ENCODE measurements around the gene NDEL1.

NDEL1 gene

DNA sequence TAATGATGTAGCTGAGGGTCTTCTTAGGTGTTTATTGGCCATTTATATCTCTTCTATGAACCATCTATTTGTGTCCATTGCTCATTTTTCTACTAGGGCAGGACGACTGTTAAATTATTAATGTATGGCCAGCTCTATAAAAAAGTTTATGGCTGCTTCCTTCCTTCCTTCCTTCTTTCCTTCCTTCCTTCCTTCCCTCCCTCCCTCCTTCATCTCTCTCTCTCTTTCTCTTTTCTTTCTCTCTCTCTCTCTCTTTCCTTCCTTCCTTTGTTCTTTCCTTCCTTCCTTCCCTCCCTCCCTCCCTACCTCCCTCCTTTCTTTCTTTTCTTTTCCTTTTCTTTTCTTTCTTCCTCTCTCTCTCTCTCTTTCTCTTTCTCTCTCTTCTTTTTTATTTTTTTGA, 17.2 kb upstream of the NDEL1 start:
- DNase-seq: no peak

GRCh38 chr17:8419305-8419704, 16.4 kb upstream of the NDEL1 start:
- DNase-seq: no peak

- no peak for DNase-seq
These were observed 15.4 kb upstream of the NDEL1 start for GRCh38 chr17:8420041-8420934.

DNA sequence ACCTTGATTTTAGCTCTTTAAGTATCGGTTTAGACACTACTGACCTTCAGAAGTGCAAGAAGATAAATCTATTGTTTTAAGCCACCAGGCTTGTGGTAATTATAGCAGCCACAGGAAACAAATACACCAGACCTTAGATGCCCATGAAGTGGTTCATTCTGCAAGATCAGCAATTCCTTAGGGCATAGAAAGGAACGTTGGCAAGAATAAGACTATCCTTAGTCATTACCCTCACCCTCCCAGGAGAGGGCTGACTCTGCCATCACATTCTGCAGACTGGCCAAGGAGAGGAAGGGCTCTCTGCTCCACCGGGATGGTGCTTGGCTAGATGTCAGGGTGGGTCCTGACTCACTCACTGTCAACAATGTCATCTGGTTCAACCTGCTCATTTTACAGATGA, 14.1 kb upstream of the NDEL1 start:
- DNase-seq: no peak

DNA sequence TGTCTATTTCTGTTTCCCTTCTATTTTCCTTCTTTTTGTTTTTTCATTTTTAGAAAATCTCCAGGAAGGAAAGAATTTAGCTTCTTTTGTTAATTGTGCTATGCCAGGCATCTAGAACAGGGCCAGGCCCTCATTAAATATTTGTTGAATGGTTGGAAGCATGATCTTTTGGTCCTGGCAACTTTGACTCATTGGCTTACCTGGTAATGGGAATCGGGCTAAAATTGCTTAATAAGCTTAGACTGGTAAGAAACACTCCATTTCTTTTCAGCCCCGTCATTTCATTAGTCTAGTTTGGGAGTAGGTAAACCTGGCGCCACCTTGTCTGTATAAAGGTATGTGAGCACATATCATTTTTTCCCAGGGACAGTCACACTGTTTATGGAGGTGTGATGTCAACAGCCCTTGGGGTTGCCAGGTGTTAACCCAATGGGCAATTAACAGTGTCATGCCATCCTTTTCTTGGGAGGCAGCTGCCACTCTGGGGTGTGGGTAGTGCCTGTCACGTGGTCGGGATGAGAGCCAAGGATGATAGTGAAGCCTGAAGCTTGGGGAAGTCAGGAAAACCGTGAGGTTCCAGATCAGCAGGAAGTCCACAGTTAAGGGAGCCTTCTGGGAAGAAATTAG, 9.5 kb upstream of the NDEL1 start:
- DNase-seq: no peak

- DNase-seq: no peak
These were observed 8.9 kb upstream of the NDEL1 start for GRCh38 chr17:8426802-8427201.

- DNase-seq: no peak
These were observed 4.7 kb upstream of the NDEL1 start for GRCh38 chr17:8430966-8431365.

- peak; percentile 35 for DNase-seq
These were observed 622 bp downstream of the NDEL1 start for GRCh38 chr17:8436169-8436843.

DNA sequence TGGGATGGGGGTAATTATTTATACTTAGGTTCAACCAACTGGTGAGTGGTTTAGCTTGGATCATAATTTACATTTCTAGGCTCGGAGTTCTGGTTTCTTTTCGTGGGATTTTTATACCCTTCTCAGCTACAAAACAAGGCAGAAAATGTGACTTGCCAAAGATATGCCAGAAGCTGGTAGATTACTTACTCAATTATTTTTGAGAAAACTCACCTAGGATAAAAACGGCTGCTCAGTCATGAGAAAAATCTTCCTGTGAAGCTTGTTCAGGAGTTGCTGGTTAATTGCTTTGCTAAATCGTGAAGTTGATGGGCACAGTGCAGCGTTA, 1.1 kb downstream of the NDEL1 start:
- DNase-seq: no peak

DNA sequence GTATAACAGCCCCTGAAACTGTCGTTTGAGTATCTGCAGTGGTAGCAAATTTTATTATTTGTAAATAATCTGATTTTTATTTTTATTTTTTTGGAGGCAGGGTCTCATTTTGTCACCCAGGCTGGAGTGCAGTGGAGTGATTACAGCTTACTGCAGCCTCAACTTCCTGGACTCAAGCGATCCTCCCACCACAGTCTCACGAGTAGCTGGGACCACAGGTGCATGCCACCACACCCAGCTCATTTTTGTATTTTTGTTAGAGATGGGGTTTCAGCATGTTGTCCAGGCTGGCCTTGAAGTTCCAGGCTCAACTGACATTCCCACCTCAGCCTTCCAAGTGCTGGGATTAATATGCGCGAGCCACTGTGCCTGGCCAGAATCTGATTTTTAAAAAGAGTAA, 2.8 kb downstream of the NDEL1 start:
- no peak for DNase-seq

DNA sequence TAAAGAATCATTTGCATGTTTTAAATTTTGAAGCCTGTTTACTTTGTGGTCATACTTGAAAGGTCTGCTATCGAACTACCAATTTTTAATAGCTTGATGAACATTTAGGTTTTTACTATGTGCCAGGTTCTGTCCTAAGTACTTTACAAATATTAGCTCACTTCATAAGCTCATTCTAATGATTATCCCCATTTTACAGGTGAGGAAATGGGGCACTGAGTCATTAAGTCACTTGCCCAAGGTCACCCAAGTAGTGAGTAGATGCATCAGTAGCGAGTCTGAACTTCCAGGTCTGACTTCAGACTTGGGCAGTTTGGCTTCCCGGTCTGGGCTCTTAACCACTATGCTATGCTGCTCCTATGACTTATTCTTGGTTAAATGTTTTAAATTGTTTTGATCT, 4.0 kb downstream of the NDEL1 start:
- DNase-seq: no peak

- DNase-seq: no peak
These were observed 6.0 kb downstream of the NDEL1 start for GRCh38 chr17:8441690-8442089.

GRCh38 chr17:8442310-8442709, 6.6 kb downstream of the NDEL1 start:
- no peak for DNase-seq

DNA sequence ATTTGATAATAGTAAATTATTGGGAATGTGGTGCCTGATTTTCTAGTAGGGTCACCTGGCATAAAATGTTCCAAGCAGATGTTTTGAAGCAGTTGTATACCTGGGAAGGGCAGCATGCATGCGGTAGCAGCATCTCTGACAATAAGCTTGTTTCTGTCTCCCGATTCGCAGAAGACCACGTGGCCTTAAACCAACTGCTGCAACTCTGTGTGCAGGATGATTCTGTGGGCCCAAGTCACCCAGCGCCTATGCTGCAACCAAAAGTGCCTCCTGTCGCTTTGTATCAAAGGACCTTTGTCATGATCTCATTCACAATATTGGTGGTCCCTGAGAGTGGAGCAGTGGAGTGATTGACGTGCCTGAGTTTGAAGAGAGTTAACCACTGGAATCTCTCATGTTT, 8.1 kb downstream of the NDEL1 start:
- DNase-seq: no peak

DNA sequence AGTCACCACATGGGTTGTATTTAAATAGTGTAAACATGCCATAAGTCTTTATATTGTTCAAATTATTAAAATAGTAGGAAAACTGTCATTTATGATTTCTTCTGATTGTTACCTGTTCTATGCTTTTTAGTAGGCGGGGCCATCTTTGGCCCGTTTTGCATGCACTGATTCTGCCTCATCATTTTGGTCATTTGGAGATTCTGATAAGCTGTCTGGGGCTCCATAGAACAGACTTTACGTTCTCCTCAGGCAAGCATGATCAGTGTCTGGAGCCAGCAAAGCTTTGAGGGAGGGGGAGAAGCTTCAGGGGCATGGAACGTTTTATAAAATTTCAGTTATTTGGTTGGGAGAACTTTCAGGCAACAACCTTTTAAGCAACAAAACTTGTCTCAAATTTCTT, 8.8 kb downstream of the NDEL1 start:
- DNase-seq: no peak

GRCh38 chr17:8445536-8445935, 9.9 kb downstream of the NDEL1 start:
- DNase-seq: no peak

DNA sequence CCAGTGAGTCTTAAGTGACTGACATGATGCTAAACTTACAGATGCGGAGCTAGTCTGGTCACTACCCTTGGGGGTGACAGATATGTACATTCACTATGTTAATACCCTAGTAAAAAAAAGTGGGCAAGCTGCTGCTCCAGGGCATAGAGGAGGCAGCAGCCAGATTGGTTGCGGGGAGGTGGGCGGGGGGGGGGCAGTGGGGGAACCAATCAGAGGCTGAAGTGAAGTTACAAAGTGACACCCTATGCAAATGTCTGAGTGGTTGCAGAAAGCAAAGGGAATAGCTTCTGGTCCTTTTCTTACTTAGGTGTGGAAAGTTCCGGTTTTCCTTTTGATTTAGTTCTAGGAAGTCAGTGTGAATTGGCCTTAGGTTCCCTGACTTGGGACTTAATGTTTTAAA, 12.1 kb downstream of the NDEL1 start:
- no peak for DNase-seq

- no peak for DNase-seq
These were observed 12.6 kb downstream of the NDEL1 start for GRCh38 chr17:8448310-8448709.

GRCh38 chr17:8451933-8452614, 16.4 kb downstream of the NDEL1 start:
- DNase-seq: no peak

DNA sequence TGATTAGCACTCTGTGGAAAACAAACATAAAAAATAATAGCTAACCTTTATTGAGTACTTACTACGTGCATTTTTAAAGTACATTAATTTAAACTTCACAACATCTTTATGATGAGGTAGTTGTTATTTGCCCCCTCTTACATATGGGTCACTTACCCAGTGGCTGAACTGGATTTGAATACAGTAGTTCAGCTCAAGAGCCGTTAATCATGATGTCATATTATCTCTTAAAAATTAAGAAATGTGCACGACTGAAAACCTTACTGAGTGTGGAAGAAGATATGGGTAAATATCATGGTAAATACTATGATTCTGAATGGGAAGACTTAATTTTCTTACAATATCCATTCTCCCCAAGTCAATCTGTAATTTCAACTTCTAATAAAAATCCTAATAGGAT, 17.6 kb downstream of the NDEL1 start:
- no peak for DNase-seq

DNA sequence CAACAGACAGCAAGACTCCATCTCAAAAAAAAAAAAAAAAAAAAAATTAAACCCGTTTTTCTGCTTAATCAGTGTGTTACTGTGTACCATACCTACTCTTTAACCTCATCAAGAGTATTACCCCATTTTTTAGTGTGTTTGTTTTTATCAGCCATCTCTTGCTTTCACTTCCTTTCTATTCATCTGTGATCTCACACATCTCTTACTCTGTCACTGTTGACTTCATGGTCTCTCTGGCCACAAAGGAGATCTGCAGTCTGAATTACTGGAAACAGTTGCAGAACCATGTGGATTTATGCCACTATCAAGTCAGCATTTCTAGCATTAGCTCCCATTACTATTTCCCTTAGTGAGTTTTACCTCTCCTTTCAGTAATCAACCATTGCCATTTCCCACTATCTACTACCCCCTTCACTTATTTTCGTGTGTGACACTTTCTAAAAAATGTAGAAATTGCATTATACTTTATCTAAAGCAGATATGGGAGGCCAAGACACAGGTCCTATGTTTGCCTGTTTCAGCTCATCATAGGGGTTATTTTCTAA, 20.1 kb downstream of the NDEL1 start:
- no peak for DNase-seq

DNA sequence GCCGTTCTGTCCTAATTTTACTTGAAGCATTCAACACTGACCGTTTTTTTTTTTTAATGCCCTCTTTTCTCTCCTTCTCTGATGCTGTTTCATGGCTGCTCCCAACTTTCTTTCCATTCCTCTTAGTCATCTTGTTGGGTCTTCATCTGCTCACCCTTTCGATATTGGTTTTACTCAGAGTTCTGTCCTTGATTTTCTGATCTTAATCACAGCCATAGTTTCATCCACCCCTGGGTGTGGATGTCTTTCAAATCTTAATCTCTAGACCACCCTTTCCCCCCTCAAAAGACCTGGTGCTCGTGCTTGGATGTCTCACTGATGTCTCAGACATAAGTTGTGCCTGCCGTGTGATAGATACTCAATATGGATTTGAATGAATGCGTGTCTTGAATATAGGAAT, 22.4 kb downstream of the NDEL1 start:
- DNase-seq: no peak

DNA sequence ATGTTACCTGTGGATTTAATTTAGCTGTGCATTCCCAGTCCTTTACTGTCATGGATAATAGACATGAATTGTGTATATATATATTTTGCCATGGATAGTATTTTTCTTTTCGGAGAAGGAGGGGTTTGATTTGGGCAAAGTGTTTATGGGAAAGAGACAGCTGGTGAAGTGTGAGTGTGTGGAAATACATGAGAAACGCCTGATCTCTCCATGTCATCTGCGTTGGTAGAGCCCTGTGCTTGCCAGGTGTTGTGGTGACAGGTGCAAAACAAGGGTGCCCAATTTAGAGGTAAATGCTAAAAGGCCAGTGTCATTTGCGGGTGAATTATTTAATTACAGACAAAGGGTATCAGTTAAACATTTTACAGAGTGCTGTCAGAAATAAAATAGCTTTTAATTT, 23.4 kb downstream of the NDEL1 start:
- no peak for DNase-seq
